GM21576 (cell line): Measurements from ENCODE around the gene CPA4.
A peak's percentile ranks its signal among the peaks of the same experiment; 100 is the strongest.

Experiments
- ATAC-seq: cut with Tn5 transposase; IDR thresholded peaks from one replicate; pipeline ENCODE4 v1.9.1; 2021; ENCODE audit warnings: mild to moderate bottlenecking, moderate library complexity; ENCODE audit not compliant: unreplicated experiment

Gene CPA4

DNA sequence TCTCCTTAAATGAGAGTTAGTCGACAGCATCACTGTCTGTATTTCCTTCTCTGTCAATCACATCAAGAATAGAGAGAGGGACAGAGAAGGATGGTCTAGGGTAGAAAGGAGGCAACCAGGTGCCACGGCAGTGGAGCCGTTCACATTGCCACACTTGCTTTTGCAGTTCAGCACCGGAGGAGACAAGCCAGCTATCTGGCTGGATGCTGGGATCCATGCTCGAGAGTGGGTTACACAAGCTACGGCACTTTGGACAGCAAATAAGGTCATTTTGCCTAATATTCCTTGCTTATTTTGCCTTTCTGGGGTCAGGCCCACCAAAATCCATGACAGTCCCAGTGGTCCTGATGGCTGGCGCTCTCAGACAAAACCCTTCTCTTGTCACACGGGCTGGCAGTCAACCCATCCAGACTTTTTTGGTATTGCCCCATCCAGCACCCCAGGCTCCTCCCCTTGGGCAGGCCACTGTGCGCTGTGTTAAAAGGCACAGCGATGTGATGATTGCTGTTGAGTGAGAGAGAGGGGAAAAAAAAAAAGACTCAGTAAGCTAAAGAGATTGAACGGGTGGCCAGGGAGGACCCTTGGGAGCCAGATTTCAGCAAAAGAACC is 17.9 kb upstream of the CPA4 start:
- no peak for ATAC-seq

DNA sequence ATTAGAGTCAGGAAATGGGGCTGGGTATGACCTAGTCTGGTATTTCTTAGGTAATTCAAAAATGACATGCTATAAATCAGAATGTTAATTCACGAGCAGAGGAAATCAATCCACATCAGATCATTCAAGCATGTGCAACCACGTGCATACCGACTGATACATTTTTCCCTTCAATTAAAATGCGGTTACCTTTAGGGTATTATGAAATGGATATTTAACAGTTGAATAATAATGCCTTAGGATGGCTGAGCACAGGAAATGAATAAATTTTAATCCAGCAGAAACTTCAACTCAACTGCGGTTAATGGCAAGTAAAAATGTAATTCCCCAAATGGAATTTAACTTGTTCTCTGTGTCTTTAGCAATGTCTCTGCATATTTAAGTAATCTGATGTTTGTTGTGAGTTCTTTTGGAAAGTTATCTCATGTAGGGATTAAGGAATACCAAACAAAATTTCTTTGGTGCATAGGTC is 17.1 kb upstream of the CPA4 start:
- no peak for ATAC-seq

DNA sequence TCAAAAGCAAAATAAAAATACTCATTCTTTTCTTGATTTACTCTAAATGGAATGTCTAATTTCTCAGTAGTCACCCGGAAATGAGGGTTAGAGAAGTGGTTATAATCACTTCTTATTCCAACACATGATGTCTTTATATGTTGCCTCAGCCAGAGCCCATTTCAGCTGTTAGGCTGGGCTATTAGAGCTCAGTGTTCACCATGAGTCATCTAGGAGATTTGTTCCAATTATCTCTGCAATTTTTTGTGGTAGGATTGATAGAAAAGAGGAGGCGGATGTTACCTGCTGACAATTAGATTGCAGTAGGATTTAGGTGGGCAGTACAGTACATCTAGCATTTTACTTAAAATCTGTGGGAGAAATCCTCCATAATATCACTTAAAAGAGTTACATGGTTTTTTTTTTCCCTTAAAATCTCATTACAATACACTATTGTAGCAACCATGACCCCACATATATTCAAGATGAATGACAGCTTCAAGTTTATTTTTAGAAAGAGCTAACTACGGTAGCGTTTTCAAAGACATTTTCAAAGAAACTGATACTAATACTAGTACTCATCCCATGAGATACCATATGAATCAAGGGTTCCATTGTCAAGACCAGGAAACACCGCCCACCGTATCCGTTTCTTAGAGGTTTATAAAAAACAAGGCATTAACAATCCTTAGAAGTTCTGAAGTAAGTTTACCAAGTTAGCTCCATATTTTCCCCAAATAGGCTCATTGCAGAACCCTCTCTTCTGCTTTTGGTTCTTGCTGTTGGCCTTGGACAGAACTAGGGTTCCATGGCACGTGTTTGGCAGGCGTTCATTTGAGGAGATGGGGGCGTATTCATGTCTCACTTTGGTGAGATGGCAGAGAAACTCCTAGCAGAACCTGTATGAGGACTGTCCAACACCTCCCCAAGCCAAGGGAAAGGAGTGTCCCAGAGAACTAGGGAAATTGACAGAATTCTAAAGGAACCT is 15.9 kb upstream of the CPA4 start:
- ATAC-seq, result no peak

DNA sequence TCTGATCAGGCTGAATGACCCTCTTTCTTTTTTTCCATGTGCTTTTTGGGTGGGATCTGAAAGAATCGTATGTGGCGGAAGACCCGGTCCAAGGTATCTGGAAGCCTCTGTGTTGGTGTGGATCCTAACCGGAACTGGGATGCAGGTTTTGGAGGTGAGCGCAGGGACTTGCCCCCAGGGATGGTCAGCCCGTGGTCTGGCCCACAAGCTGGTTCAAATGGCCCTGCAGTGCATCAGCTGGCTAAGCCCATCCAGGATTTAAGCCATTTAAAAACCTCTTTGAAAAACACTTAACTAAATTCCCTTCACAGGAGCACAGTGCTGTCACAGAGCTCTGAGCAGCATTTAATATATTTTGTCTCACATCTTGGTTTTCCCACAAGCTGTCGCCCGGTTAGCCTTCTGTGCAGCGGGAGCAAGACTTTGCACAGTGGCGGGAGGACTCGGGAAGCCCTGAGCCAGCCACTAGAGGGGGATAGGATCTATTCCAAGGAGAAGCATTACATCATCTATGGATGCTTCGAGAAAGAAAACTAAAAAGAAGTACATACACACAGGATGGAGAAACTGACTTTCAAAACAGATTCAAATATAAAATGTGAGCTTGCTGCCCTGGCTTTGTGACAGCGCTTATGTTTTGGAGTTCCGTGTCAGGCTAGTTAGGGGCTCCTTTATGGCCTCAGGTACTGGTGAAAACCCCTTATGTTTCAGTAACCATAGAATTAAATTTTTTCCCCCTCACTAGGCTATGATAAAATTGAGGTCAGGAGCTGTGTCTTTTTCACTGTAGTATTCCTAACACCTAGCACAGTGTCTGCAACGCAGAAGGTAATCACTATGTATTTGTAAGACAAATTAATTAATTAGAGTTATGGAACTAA is 15.0 kb upstream of the CPA4 start:
- no peak for ATAC-seq

- ATAC-seq, result no peak
Measured at GRCh38 chr7:130278860-130279259, 14.1 kb upstream of the CPA4 start.

DNA sequence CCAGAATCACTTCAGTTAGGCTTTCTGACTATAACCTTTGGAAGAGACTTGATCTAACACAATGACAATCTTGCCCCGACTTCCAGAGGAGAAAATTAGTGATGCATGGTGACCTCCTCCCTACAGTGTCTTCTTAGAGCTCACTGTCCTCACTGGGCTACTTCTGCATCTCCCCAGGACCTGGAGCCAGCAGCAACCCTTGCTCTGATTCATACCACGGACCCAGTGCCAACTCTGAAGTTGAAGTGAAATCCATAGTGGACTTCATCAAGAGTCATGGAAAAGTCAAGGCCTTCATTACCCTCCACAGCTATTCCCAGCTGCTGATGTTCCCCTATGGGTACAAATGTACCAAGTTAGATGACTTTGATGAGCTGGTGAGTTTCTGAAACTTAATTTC is 13.7 kb upstream of the CPA4 start:
- no peak for ATAC-seq

DNA sequence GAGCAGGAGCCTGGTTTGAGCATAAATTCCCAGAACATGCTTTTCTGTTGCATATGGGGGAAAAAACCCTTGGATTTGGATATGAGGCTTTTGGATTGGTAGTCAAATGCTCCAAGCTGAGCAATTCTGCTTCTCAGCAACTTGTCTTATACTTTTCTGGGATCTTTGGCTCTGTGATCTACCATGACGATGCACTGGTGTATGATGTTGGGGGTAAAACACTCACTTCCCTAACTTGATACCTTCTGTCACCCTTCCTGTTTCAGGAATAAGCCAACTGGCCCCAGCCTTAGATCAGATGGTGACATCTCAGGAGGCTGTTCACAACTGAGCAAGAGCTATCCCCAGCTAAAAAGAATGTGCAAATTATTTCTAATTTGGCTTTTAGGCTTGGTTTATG is 13.1 kb upstream of the CPA4 start:
- ATAC-seq, result no peak

- no peak for ATAC-seq
Measured at GRCh38 chr7:130281260-130281659, 11.7 kb upstream of the CPA4 start.

GRCh38 chr7:130286881-130287280 is 6.1 kb upstream of the CPA4 start:
- ATAC-seq, result no peak

GRCh38 chr7:130288168-130288567 is 4.8 kb upstream of the CPA4 start:
- no peak for ATAC-seq

DNA sequence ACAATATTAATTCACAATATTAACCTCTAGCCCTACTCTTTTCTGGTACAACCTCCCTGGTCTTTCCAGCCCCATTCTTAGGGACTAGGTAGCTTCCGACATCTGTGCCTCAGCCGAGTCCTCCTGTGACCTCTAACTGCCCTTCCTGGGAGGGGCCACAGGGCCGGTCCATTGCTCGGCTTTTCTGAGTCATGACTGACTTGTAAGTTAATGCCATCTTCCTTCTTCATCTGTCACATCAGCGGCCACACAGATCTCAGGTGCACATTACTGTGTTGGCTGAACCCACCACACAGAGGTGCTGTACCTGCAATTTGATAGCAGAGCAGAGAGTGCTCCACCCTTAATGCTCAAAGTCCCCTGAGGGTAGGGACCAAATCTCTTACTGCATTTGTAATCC is 4.1 kb upstream of the CPA4 start:
- no peak for ATAC-seq

- ATAC-seq, result no peak
Measured at GRCh38 chr7:130289478-130289877, 3.5 kb upstream of the CPA4 start.

DNA sequence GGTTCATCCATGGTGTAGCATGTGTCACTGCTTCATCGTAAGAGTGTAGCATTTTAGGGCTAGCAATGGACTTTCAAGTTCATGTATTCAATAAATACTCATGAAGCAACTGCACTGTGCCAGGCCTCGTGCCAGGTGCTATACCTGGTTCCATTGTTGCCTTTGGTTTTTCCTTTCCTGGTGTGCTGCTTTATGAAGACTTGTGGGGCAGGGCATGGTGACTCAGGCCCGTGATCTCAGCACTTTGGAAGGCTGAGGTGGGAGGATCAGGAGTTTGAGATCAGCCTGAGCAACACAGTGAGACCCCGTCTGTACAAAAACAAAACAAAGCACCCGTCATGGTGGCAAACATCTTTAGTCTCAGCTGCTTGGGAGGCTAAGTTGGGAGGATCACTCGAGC is 2.2 kb upstream of the CPA4 start:
- ATAC-seq, result no peak

DNA sequence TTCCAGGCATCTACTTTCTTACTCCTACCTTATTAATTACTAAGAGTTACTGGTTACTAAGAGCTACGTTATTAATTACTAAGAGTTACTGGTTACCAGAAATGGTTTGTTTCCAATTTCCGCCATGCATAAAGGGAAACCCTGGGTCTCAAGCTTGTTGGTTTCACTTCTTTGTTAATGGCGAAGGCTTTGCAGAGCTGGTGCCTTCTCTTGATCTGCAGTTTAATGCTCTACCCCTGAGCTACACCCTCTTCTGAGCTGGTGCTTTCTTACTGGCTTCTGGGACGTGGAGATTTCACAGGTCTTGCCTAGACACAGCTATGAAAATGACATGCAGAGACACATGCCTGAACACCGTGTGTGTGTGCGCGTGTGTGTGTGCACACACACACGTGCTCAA is 560 bp downstream of the CPA4 start:
- ATAC-seq, result peak; percentile 62

DNA sequence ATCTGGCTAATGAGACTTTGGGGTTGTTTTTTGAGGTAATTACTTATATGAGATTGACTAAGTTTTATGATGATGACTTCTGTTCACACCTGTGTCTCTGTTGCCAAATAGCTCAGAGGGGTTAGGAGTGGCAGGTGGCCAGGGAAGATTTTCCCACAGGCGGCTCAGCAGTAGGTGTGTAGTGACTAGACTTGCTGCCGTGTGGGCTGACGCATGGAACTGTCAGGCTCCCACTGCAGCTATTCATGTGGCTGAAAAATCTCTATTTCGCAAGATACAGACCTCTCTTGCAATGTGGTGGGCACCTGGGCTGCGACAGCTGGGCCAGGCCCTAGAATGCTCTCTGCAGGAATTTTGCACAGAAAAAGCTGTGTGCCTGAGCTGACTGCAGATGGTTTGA is 1.4 kb downstream of the CPA4 start:
- no peak for ATAC-seq

DNA sequence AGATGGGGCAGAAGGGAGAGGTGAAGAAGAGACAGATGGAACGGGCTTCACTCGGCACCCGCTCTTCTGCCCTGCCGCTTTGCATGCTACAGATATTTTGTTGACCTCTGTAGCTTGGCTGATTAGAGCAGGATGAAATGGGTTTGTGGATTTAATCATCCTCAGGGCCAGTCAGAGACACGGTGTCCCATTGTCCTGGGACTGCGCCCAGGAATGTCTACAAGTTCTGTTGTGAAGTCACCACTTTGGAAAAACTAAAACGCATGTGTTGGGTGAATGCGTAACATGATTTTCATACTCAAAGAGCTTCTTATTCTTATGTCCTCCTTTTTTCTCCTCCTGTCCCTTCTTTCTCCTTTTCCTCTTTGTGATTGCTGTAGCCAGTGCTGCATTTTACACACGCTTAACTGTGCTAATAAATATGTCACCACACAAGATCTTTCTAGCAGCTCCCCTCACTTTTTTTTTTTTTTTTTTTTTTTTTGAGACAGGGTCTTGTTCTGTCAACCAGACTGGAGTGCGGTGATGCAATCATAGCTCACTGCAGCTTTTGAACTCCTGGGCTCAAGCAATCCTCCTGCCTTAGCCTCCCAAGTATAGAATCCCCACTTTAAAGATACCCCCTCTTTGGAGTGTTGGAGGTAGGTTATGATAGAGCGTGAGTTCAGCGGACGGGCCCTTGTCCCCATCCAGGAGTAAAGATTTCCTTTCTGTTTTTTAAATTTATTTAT is 3.4 kb downstream of the CPA4 start:
- no peak for ATAC-seq

DNA sequence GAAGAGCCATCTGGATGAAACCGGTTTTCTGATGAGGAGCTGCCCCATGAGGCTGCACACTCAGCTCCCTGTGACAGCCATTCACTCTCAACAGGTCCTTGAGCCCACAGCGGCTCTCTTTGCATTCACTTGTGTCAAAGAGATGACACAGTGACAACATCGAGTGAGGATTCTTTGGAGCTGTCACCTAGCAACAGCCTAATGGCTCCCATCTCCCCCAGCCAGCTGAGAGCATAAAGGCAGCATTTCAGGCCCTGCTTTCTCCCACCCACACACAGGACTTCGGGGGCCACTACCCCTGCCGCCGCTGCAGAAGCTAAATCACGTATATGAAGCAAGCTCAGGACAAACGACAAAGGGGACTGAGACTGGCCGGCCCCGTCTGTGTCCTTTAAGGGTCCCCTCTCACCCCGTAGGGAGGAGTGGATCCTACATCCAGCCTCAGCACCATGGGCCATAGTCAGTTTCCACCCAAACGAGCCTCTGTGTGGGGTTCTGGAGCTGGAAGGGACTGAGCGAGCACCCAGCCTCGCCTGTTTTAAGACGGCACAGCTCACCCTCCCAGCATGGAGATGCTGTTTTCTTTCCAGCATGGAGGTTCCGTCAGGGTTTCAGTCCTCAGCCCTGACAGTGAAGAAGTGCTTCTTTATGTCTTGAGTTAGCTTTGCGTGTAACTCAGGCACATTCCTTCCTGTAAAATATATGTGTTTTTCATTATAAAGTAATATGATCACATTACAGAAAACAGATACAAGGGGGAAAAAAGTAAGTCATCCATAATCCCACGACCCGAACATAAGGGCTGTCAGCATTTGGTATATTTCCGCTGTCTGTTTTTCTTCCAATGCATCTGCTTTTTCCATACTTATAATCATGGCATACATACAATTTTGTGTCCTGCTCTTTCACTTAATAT is 4.9 kb downstream of the CPA4 start:
- no peak for ATAC-seq

DNA sequence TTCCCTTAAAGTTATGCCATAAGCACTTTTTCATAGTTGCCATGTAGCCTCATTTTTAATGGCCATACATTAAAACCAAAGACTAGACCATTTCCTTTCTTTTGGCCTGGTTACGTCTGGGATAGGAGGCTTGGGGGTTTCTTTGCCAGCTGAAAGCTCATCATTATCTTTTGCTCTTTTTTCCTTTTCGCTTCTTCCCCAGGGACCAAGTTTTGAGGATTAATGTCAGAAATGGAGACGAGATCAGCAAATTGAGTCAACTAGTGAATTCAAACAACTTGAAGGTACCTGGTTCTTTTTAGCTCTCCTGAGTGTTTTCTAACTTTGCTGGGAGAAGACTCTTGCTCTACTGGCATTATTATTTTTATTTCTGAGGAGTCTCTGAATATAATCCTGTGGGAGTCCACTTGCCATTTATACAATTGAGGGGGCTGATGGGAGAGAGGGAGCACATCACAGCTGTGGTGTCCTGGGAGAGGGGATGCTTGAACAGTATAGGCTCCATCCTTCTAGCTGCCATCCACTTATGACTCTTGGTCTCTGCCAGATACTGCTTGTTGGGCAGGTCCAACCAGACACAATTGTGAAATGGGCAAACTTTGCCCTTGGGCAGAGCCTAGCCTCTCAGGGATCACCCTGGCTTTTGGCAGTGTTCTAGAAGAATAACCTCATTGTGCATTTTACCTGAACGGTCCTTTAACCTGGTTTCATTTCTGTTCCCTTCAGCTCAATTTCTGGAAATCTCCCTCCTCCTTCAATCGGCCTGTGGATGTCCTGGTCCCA is 5.8 kb downstream of the CPA4 start:
- ATAC-seq, result no peak

DNA sequence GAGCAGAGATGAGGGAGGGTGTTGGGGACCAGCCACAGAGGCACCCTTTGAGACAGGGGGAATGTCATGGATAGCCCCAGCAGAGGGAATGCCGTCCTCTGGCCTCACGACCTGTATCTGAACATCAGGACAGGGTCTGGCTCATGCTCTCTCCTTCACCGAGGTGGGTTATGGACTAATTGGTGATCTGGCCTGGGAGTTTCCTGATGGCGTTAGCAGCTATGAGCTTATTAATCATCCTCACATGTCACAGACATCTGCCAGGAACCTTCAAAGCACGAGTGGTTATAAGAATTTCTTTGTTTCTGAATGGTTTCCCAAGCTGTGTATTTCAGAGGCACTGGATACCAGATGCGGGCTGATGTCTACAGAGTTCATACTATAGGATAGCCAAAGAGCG is 6.9 kb downstream of the CPA4 start:
- no peak for ATAC-seq
